ENCODE results near the gene RPS25. TPM values are rescaled to one million over a fixed set of nuclear protein-coding genes. Genes with fewer than 3 reads are reported as not detected.
"Not testable (repeated sequence)": the region's sequence is repeated elsewhere in the genome, so short reads cannot be mapped to it uniquely, and the experiment has no call there.

The RPS25 gene
- total RNA-seq, 4 donors from 2014 or later = 729 to 2,261 (median 1,537) TPM

DNA sequence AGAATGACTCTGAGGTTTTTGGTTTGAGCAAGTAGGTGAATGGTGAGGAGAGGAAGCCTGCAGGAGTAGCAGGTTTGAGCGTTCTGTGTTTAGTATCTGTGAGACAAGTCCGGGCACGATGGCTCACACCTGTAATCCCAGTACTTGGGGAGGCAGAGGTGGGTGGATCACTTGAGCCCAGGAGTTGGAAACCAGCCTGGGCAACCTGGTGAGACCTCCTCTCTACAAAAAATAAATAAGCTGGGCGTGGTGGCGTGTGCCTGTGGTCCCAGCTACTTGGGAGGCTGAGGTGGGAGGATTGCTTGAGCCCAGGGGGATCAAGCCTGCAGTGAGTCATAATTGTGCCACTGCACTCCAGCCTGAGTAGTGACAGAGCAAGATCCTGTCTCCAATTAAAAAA, 29.9 kb downstream of the RPS25 start:
- H3K9me3 ChIP-seq = no peaks in the 10 kb centered on the region
- H3K4me1 ChIP-seq = peaks cover 0 to 15% (median 0%) of the 10 kb centered on the region in 3 donors
- TF ChIP-seq POLR2A (IDR thresholded peaks at IDR 0.05) (no peak), CTCF (IDR thresholded peaks at IDR 0.05) (no peak)
- no peak overlapping the region for H3K4me3 ChIP-seq
- no peaks in the 10 kb centered on the region for H3K36me3 ChIP-seq
- peak overlapping the region in 3 of 4 donors; percentile 57 to 83 (median 81) for H3K27ac ChIP-seq
- DNase-seq = no peak
- no peaks in the 10 kb centered on the region for H3K27me3 ChIP-seq
- 25 to 53% methylated on average over 5 of the region's 5 CpGs for WGBS, 2 donors
- intact Hi-C loops (cut with DNase I) = no loop called here

DNA sequence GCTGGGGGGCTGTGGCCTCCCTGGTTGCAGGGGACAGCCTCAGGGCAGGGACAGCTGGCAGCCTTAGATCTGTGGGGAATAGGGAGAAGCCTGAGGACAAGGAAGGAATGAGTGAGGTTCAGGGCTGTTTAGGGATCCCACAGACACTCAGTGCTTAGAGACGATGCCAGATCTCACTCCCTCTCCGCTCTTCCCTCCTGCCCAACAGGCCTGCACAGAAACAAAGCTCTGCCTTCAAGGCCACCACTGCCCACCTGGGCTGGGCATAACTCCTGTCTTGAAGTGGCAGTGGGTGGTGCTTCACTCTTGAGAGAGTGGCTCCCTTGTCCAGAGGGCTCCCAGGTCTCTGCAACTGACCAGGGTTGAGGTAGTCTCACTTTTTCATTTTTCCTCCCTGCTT, 33.3 kb downstream of the RPS25 start:
- 75% methylated on average over 2 of the region's 2 CpGs; no CpG with 5 or more reads in 1 of the 2 donors for WGBS, 2 donors
- peaks cover 0 to under 1% (median 0%) of the 10 kb centered on the region in 4 donors for H3K27me3 ChIP-seq
- H3K4me3 ChIP-seq = no peak overlapping the region
- no peak overlapping the region for H3K27ac ChIP-seq
- H3K4me1 ChIP-seq = peaks cover 0 to 24% (median 0%) of the 10 kb centered on the region in 3 donors
- TF ChIP-seq POLR2A (IDR thresholded peaks at IDR 0.05) (no peak), CTCF (IDR thresholded peaks at IDR 0.05) (no peak)
- intact Hi-C loops (cut with DNase I) = no loop called here
- H3K36me3 ChIP-seq = no peaks in the 10 kb centered on the region
- no peak for DNase-seq
- no peaks in the 10 kb centered on the region for H3K9me3 ChIP-seq

GRCh38 chr11:118984337-118984736, 33.8 kb downstream of the RPS25 start:
- H3K4me1 ChIP-seq = peaks cover 0 to 27% (median 0%) of the 10 kb centered on the region in 3 donors
- DNase-seq; H3K27ac ChIP-seq; H3K4me3 ChIP-seq; intact Hi-C loops (cut with DNase I); H3K27me3 ChIP-seq; H3K9me3 ChIP-seq; H3K36me3 ChIP-seq: not testable (repeated sequence)
- WGBS, 2 donors = 67 to 78% methylated on average over 1 to 3 of the region's 8 CpGs

- no peak overlapping the region for H3K4me3 ChIP-seq
- peaks cover 0 to 13% (median 0%) of the 10 kb centered on the region in 3 donors for H3K4me1 ChIP-seq
- peaks cover 0 to 23% (median 0%) of the 10 kb centered on the region in 4 donors for H3K27me3 ChIP-seq
- intact Hi-C loops (cut with DNase I) = no loop called here
- no peak overlapping the region for H3K27ac ChIP-seq
- no peak for DNase-seq
- no peak for TF ChIP-seq POLR2A (IDR thresholded peaks at IDR 0.05)
- no peak for TF ChIP-seq CTCF (IDR thresholded peaks at IDR 0.05)
- H3K36me3 ChIP-seq = no peaks in the 10 kb centered on the region
- H3K9me3 ChIP-seq = no peaks in the 10 kb centered on the region
- 20 to 70% methylated on average over 4 to 7 of the region's 21 CpGs for WGBS, 2 donors
Observed at GRCh38 chr11:118980191-118980881, 37.8 kb downstream of the RPS25 start.

- WGBS, 2 donors = 56 to 83% methylated on average over 2 to 9 of the region's 9 CpGs
- Histone ChIP-seq H3K9me3 (no peaks in the 10 kb centered on the region), H3K36me3 (no peaks in the 10 kb centered on the region), H3K4me1 (peaks cover 0 to 13% (median 0%) of the 10 kb centered on the region in 3 donors), H3K27ac (no peak overlapping the region), H3K4me3 (no peak overlapping the region), H3K27me3 (peaks cover 0 to 23% (median 0%) of the 10 kb centered on the region in 4 donors)
- no peak for DNase-seq
- intact Hi-C loops (cut with DNase I) = no loop called here
- no peak for TF ChIP-seq POLR2A (IDR thresholded peaks at IDR 0.05)
- TF ChIP-seq CTCF (IDR thresholded peaks at IDR 0.05) = no peak
Observed at GRCh38 chr11:118979434-118979833, 38.7 kb downstream of the RPS25 start.

Data from esophagus squamous epithelium (tissue), 5 donors.